GM20000 (cell line): ENCODE results near the gene RIMS1.
A peak's percentile ranks its signal among the peaks of the same experiment; 100 is the strongest.

Experiments used
- DNase-seq: peaks from one replicate; pipeline ENCODE4 v3.0.0; 2012; ENCODE audit warnings: low spot score
- CTCF ChIP-seq: IDR thresholded peaks from 2 replicates; pipeline ENCODE4 v1.5.1; 2012; ENCODE audit warnings: mild to moderate bottlenecking, control low read depth; ENCODE audit errors: extremely low read depth, missing control alignments

The RIMS1 gene

DNA sequence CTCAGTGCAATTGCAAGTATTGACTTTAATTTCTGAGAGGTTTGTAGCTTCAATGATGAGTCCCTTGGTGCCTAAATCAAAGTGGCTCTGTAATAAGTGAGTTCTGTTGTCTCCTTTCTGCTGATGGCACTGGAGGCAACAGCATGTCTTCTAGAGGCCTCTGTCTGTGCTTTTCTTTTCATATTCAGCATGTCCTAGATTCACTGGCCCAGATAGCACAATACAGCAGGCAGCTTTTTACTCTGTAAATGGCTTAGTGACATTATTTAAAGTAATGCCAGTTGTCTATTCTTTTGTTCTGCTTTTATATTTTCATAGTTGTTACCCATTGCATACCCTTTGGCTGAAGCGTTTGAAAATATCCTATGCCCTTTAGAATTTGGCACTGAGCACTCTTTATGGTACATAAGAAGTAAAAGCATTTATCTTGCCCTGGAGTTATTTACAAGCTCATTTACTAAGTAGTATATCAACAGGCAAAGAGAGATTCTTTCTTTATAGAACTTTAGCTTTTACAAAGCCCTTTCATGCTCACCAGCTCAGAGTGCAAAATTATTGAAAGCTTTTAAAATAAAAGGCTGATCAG is 464.0 kb downstream of the RIMS1 start:
- TF ChIP-seq CTCF = no peak
- no peak for DNase-seq

DNA sequence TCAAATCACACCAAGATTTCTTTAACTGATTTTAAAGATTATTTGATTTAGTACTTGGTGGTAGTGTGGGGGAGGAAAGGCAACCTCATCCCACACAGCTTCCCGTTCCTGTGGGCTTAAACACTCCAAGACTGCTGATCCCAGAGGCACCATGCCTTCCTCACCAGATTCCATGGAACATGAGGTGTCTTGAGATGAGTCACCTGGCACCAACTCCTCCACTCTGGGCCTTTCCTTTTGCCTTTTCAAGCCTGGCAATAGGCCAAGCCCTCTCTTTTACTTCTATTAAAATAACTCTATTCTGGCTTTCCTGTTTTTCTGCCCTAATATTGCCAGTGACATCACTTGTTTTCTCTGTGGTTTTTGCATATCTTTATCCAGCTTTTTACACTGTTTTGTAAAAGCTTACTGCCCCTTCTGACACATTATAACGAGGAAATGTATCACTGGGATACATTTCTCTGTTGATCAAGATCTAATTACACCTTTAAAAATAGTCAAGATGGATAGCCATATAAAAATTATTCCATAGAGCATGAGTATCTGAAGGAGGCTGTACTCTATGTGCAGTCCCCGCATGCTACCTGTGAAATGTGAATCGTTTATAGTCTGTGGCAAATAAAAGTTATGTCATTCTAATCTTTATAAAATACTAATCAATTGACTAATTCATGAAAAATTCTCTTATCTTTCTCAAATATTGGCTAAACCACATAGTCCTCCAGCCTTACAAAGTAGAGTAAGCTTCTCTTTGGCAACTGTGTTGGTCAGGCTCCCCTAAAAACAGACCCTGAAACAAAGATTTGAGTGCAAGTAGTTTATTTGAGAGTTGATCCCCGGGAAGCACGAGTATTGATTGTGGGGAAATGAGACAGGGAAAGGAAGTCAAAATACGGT is 477.7 kb downstream of the RIMS1 start:
- no peak for DNase-seq
- TF ChIP-seq CTCF = no peak

- DNase-seq = no peak
- TF ChIP-seq CTCF = no peak
Observed at GRCh38 chr6:72365773-72366172, 479.4 kb downstream of the RIMS1 start.

- no peak for TF ChIP-seq CTCF
- DNase-seq = peak; percentile 4
Observed at GRCh38 chr6:72367439-72367838, 481.1 kb downstream of the RIMS1 start.

- no peak for DNase-seq
- no peak for TF ChIP-seq CTCF
Observed at GRCh38 chr6:72371473-72371872, 485.1 kb downstream of the RIMS1 start.

DNA sequence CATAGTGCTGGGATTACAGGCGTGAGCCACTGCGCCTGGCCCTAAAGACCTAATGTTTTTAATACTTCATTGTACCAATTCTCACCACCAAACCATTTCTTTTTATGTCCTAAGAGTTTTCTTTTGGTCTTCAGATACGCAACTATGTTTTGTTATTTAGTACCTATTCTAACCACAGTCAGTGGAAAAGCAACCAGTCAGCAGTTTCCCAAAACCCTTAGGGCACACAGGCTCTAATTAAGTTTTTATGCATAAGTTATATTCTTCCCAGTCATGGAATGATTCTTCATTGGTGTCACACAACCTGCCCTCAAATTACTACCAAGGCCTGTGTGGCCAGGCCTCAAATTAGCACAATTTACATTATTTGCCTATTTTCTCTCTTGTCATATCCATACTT is 487.8 kb downstream of the RIMS1 start:
- no peak for TF ChIP-seq CTCF
- DNase-seq = no peak

DNA sequence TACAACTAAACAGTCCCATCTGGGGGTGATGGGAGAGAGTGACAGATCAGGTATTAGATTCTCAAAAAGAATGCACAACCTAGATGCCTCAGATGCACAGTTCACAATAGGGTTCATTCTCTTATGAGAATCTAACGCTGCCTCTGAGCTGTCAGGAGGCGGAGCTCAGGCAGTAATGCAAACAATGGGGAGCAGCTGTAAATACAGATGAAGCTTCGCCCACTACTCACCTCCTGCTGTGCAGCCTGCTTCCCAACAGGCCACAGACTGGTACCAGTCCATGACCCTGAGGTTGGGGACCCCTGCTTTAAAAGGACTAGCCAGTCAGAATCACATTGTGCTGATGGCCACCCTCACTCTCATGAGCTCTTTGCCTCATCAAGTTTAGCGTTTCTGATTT is 488.5 kb downstream of the RIMS1 start:
- DNase-seq = no peak
- no peak for TF ChIP-seq CTCF
